OCI-LY1 (cell line): ENCODE data around the gene TBL1X.

Source experiments
- H2AFZ ChIP-seq: fragments of 200-600 bp; sonication (generic), shearing (Covaris generic); 2 replicates; pipeline ENCODE4 v1.6.0; 2014; ENCODE audit warnings: antibody characterized with exemption, mild to moderate bottlenecking, low read length
- H3F3A ChIP-seq: fragments of 200-600 bp; sonication (generic), shearing (Covaris generic); 2 replicates; pipeline ENCODE4 v1.6.0; 2014; ENCODE audit warnings: mild to moderate bottlenecking, antibody characterized with exemption, low read length, moderate library complexity; ENCODE audit not compliant: insufficient read depth
- H3K27ac ChIP-seq: fragments of 200-600 bp; sonication (generic); 2 replicates; pipeline ENCODE4 v1.5.1; 2014; ENCODE audit warnings: low read length, mixed run types, mild to moderate bottlenecking, low read depth; ENCODE audit not compliant: poor library complexity, severe bottlenecking
- H3K27me3 ChIP-seq: fragments of 200-600 bp; sonication (generic); 2 replicates; pipeline ENCODE4 v1.6.0; 2014; ENCODE audit warnings: antibody characterized with exemption, mild to moderate bottlenecking, low read length, moderate library complexity; ENCODE audit not compliant: insufficient read depth
- H3K36me3 ChIP-seq: fragments of 200-600 bp; sonication (generic); 2 replicates; pipeline ENCODE4 v1.6.1; 2014; ENCODE audit warnings: mild to moderate bottlenecking, antibody characterized with exemption, low read length, moderate library complexity, mixed read lengths; ENCODE audit not compliant: insufficient read depth
- H3K4me1 ChIP-seq: fragments of 200-600 bp; sonication (generic); 2 replicates; pipeline ENCODE4 v1.5.1; 2014; ENCODE audit warnings: mild to moderate bottlenecking, low read length, moderate library complexity; ENCODE audit not compliant: insufficient read depth, severe bottlenecking
- H3K4me2 ChIP-seq: fragments of 200-600 bp; sonication (generic), shearing (Covaris generic); 2 replicates; pipeline ENCODE4 v1.6.1; 2014; ENCODE audit warnings: low read length
- H3K4me3 ChIP-seq: fragments of 200-600 bp; sonication (generic); 2 replicates; pipeline ENCODE4 v1.5.1; 2014; ENCODE audit warnings: low read length, low read depth, mild to moderate bottlenecking, mixed read lengths; ENCODE audit not compliant: poor library complexity, severe bottlenecking
- H3K79me2 ChIP-seq: fragments of 200-600 bp; shearing (Covaris generic); 2 replicates; pipeline ENCODE4 v1.6.1; 2016; ENCODE audit warnings: mixed run types, low read length, mixed read lengths; ENCODE audit not compliant: insufficient read depth
- H3K9ac ChIP-seq: fragments of 200-600 bp; sonication (generic), shearing (Covaris generic); 2 replicates; pipeline ENCODE4 v1.6.1; 2014; ENCODE audit warnings: mild to moderate bottlenecking, low read length, mixed read lengths
- H3K9me2 ChIP-seq: fragments of 200-600 bp; sonication (generic), shearing (Covaris generic); 2 replicates; pipeline ENCODE4 v1.6.1; 2014; ENCODE audit warnings: low read depth, mild to moderate bottlenecking, low read length, mixed read lengths
- H3K9me3 ChIP-seq: fragments of 200-600 bp; shearing (Covaris generic); 2 replicates; pipeline ENCODE4 v1.6.1; 2014; ENCODE audit warnings: low read length, mixed read lengths
- H4K20me1 ChIP-seq: fragments of 200-600 bp; sonication (generic), shearing (Covaris generic); 2 replicates; pipeline ENCODE4 v1.6.0; 2016; ENCODE audit warnings: mild to moderate bottlenecking, low read length; ENCODE audit not compliant: insufficient read depth
- CTCF ChIP-seq: fragments of 200-600 bp; sonication (generic), shearing (Covaris generic); IDR thresholded peaks from 2 replicates; pipeline ENCODE4 v1.5.1; 2017; ENCODE audit warnings: mild to moderate bottlenecking, antibody characterized with exemption, low read length, moderate library complexity, mixed read lengths
- EZH2 ChIP-seq: fragments of 200-600 bp; sonication (generic), shearing (Covaris generic); IDR thresholded peaks from 2 replicates; pipeline ENCODE4 v1.8.0; 2017; ENCODE audit warnings: borderline replicate concordance, mixed run types, mild to moderate bottlenecking, antibody characterized with exemption, low read length, moderate library complexity, mixed read lengths

The TBL1X gene

GRCh38 chrX:9739130-9739529 is 274.3 kb downstream of the TBL1X start:
- Histone ChIP-seq H3K9ac (no peak overlapping the region), H3K9me3 (no peaks in the 10 kb centered on the region), H3K27me3 (no peaks in the 10 kb centered on the region), H3K36me3 (no peaks in the 10 kb centered on the region), H3F3A (no peaks in the 10 kb centered on the region), H3K9me2 (no peaks in the 10 kb centered on the region), H3K4me2 (no peak overlapping the region), H3K27ac (no peak overlapping the region), H3K79me2 (no peaks in the 10 kb centered on the region), H3K4me3 (no peak overlapping the region), H3K4me1 (no peaks in the 10 kb centered on the region), H4K20me1 (no peaks in the 10 kb centered on the region), H2AFZ (no peak overlapping the region)
- no peak for TF ChIP-seq EZH2
- TF ChIP-seq CTCF = no peak

GRCh38 chrX:9745417-9746115 is 280.7 kb downstream of the TBL1X start:
- Histone ChIP-seq H3K4me3 (no peak overlapping the region), H2AFZ (no peak overlapping the region), H3K36me3 (no peaks in the 10 kb centered on the region; the same call in 1 of the 2 replicates), H3K27ac (no peak overlapping the region), H3F3A (no peaks in the 10 kb centered on the region), H3K79me2 (no peaks in the 10 kb centered on the region), H3K4me2 (no peak overlapping the region), H3K4me1 (no peaks in the 10 kb centered on the region), H3K27me3 (no peaks in the 10 kb centered on the region), H3K9me3 (no peaks in the 10 kb centered on the region), H3K9ac (no peak overlapping the region), H4K20me1 (no peaks in the 10 kb centered on the region), H3K9me2 (no peaks in the 10 kb centered on the region)
- TF ChIP-seq EZH2 = no peak
- TF ChIP-seq CTCF = no peak

- TF ChIP-seq CTCF (no peak), EZH2 (no peak)
- H3K9me3 ChIP-seq = no peaks in the 10 kb centered on the region
- no peaks in the 10 kb centered on the region; the same call in 1 of the 2 replicates for H3K36me3 ChIP-seq
- H3K27ac ChIP-seq = no peak overlapping the region
- H3K4me2 ChIP-seq = no peak overlapping the region
- no peaks in the 10 kb centered on the region for H4K20me1 ChIP-seq
- no peaks in the 10 kb centered on the region for H3F3A ChIP-seq
- H3K9me2 ChIP-seq = no peaks in the 10 kb centered on the region
- H3K27me3 ChIP-seq = no peaks in the 10 kb centered on the region
- H3K79me2 ChIP-seq = no peaks in the 10 kb centered on the region
- H3K9ac ChIP-seq = no peak overlapping the region
- no peak overlapping the region for H2AFZ ChIP-seq
- H3K4me1 ChIP-seq = no peaks in the 10 kb centered on the region
- no peak overlapping the region for H3K4me3 ChIP-seq
Observed at GRCh38 chrX:9746148-9746888, 281.5 kb downstream of the TBL1X start.
